ENCODE measurements around the gene DUSP5.
A peak's percentile ranks its signal among the peaks of the same experiment; 100 is the strongest.

Gene DUSP5

DNA sequence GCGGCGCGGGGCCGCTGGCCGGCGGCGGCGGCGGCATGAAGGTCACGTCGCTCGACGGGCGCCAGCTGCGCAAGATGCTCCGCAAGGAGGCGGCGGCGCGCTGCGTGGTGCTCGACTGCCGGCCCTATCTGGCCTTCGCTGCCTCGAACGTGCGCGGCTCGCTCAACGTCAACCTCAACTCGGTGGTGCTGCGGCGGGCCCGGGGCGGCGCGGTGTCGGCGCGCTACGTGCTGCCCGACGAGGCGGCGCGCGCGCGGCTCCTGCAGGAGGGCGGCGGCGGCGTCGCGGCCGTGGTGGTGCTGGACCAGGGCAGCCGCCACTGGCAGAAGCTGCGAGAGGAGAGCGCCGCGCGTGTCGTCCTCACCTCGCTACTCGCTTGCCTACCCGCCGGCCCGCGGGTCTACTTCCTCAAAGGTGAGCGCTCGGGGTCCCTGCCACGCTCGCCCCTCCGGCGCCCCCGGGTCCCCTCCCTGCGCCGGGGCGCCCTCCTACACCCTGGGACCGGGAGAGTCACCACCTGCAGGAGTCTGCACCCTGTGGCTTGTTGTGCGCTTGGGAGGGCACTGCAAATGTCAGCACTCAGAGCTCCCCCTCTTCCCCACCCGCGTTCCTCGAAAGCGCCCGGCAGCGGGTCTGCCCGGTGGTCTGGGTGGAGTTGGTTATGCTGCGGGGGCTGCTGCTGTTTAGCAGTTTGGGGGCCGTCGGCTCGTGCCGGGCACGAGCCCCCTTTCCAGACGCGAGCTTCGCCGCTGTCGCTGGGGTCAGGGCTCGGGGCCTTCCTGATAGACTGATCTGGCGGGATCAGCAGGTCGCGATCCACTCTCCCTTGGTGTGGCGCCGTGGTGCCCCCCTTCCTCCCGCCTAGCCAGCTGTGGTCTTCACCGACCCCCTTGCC lies 627 bp downstream of the DUSP5 start (continued):
- no peak for TF ChIP-seq PRDM2 (tag by site-specific recombination; IDR thresholded peaks at IDR 0.05; ENCODE audit: borderline replicate concordance)
- no peak for TF ChIP-seq ZNF223 (tag by site-specific recombination; IDR thresholded peaks at IDR 0.05)
- TF ChIP-seq PRDM1 (tag by site-specific recombination; IDR thresholded peaks at IDR 0.05) = no peak
- no peak for TF ChIP-seq ZNF621 (tag by site-specific recombination; IDR thresholded peaks at IDR 0.05)
- TF ChIP-seq ZNF274 (IDR thresholded peaks at IDR 0.05; ENCODE audit: low read length) = no peak
- no peak for TF ChIP-seq ZNF274 (tag by site-specific recombination; IDR thresholded peaks at IDR 0.05; ENCODE audit: borderline replicate concordance)
- TF ChIP-seq, protein P1, sequence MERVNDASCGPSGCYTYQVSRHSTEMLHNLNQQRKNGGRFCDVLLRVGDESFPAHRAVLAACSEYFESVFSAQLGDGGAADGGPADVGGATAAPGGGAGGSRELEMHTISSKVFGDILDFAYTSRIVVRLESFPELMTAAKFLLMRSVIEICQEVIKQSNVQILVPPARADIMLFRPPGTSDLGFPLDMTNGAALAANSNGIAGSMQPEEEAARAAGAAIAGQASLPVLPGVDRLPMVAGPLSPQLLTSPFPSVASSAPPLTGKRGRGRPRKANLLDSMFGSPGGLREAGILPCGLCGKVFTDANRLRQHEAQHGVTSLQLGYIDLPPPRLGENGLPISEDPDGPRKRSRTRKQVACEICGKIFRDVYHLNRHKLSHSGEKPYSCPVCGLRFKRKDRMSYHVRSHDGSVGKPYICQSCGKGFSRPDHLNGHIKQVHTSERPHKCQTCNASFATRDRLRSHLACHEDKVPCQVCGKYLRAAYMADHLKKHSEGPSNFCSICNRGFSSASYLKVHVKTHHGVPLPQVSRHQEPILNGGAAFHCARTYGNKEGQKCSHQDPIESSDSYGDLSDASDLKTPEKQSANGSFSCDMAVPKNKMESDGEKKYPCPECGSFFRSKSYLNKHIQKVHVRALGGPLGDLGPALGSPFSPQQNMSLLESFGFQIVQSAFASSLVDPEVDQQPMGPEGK (tag by site-specific recombination; IDR thresholded peaks at IDR 0.05) = peak; percentile 46; the same call in 1 of the 2 replicates
- no peak for TF ChIP-seq ZNF398 (tag by site-specific recombination; IDR thresholded peaks at IDR 0.05)
- no peak for TF ChIP-seq ZNF221 (tag by site-specific recombination; IDR thresholded peaks at IDR 0.05; ENCODE audit: borderline replicate concordance)
- peak; percentile 51; the same call in 1 of the 2 replicates for TF ChIP-seq ZBTB48 (tag by site-specific recombination; IDR thresholded peaks at IDR 0.05)
- TF ChIP-seq SP2 (tag by site-specific recombination; IDR thresholded peaks at IDR 0.05) = 0 out of 2 replicates have a peak, but pooled peaks have one; percentile 24
- TF ChIP-seq, protein P2, sequence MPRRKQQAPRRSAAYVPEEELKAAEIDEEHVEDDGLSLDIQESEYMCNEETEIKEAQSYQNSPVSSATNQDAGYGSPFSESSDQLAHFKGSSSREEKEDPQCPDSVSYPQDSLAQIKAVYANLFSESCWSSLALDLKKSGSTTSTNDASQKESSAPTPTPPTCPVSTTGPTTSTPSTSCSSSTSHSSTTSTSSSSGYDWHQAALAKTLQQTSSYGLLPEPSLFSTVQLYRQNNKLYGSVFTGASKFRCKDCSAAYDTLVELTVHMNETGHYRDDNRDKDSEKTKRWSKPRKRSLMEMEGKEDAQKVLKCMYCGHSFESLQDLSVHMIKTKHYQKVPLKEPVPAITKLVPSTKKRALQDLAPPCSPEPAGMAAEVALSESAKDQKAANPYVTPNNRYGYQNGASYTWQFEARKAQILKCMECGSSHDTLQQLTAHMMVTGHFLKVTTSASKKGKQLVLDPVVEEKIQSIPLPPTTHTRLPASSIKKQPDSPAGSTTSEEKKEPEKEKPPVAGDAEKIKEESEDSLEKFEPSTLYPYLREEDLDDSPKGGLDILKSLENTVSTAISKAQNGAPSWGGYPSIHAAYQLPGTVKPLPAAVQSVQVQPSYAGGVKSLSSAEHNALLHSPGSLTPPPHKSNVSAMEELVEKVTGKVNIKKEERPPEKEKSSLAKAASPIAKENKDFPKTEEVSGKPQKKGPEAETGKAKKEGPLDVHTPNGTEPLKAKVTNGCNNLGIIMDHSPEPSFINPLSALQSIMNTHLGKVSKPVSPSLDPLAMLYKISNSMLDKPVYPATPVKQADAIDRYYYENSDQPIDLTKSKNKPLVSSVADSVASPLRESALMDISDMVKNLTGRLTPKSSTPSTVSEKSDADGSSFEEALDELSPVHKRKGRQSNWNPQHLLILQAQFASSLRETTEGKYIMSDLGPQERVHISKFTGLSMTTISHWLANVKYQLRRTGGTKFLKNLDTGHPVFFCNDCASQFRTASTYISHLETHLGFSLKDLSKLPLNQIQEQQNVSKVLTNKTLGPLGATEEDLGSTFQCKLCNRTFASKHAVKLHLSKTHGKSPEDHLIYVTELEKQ (tag by site-specific recombination; IDR thresholded peaks at IDR 0.05; ENCODE audit: borderline replicate concordance) = no peak
- no peak for TF ChIP-seq ZNF184 (tag by site-specific recombination; IDR thresholded peaks at IDR 0.05)
- TF ChIP-seq ZBTB7A (tag by site-specific recombination; IDR thresholded peaks at IDR 0.05; ENCODE audit: low read depth) = no peak
- no peak for TF ChIP-seq ZNF560 (tag by site-specific recombination; IDR thresholded peaks at IDR 0.05; ENCODE audit: borderline replicate concordance)
- no peak for TF ChIP-seq ZNF350 (tag by site-specific recombination; IDR thresholded peaks at IDR 0.05)
- no peak for TF ChIP-seq ZNF302 (tag by site-specific recombination; IDR thresholded peaks at IDR 0.05; ENCODE audit: low read depth)
- TF ChIP-seq MZF1 (tag by site-specific recombination; IDR thresholded peaks at IDR 0.05; ENCODE audit: borderline replicate concordance) = no peak
- TF ChIP-seq MEIS1 (CRISPR knock-in tag; IDR thresholded peaks at IDR 0.05; ENCODE audit: borderline replicate concordance) = no peak
- no peak for TF ChIP-seq TCF7L2 (IDR thresholded peaks at IDR 0.05; ENCODE audit: borderline replicate concordance, low read depth, low read length)
- TF ChIP-seq ZNF596 (tag by site-specific recombination; IDR thresholded peaks at IDR 0.05) = no peak
- no peak for TF ChIP-seq ZNF777 (tag by site-specific recombination; IDR thresholded peaks at IDR 0.05; ENCODE audit: borderline replicate concordance)
- TF ChIP-seq PBX3 (CRISPR knock-in tag; IDR thresholded peaks at IDR 0.05) = no peak
- no peak for TF ChIP-seq ZNF202 (tag by site-specific recombination; IDR thresholded peaks at IDR 0.05; ENCODE audit: borderline replicate concordance)
